WTC11 (cell line): Measurements from ENCODE around the gene CFL1.

Source experiments
- CTCF ChIP-seq: fragments of 200-600 bp; IDR thresholded peaks from 2 replicates; pipeline ENCODE4 v1.8.0; 2022; ENCODE audit warnings: antibody characterized with exemption
- ESRRA ChIP-seq: sonication (generic); formaldehyde crosslinking; IDR thresholded peaks from 2 replicates; pipeline ENCODE4 v1.8.1; 2022; ENCODE audit warnings: mild to moderate bottlenecking, missing genetic modification reagents, borderline replicate concordance
- KAT7 ChIP-seq: sonication (generic); formaldehyde crosslinking; IDR thresholded peaks from 2 replicates; pipeline ENCODE4 v1.8.1; 2023; ENCODE audit warnings: missing genetic modification reagents, mild to moderate bottlenecking, borderline replicate concordance
- MAX ChIP-seq: sonication (generic); formaldehyde crosslinking; IDR thresholded peaks from 2 replicates; pipeline ENCODE4 v1.8.0; 2022; ENCODE audit warnings: mild to moderate bottlenecking, missing genetic modification reagents
- NFYB ChIP-seq: sonication (generic); formaldehyde crosslinking; conservative IDR thresholded peaks from 2 replicates; pipeline ENCODE4 v1.8.0; 2022; ENCODE audit warnings: low read depth, missing genetic modification reagents
- NR3C1 ChIP-seq: sonication (generic); formaldehyde crosslinking; conservative IDR thresholded peaks from 2 replicates; pipeline ENCODE4 v1.8.1; 2023; ENCODE audit warnings: low read depth, mild to moderate bottlenecking, missing genetic modification reagents
- PREB ChIP-seq: sonication (generic); formaldehyde crosslinking; IDR thresholded peaks from 2 replicates; pipeline ENCODE4 v1.8.1; 2022; ENCODE audit warnings: mild to moderate bottlenecking, missing genetic modification reagents, moderate library complexity, borderline replicate concordance
- SOX15 ChIP-seq: fragments of 250-450 bp; sonication (Bioruptor Pico); IDR thresholded peaks from 2 replicates; pipeline ENCODE4 v1.9.0; 2021; ENCODE audit warnings: mild to moderate bottlenecking
- USF1 ChIP-seq: sonication (generic); formaldehyde crosslinking; IDR thresholded peaks from 2 replicates; pipeline ENCODE4 v1.8.0; 2022; ENCODE audit warnings: mild to moderate bottlenecking, missing genetic modification reagents

- TF ChIP-seq SOX15 (CRISPR knock-in tag), result no peak
- TF ChIP-seq NR3C1 (CRISPR knock-in tag), result no peak
- TF ChIP-seq ESRRA (CRISPR knock-in tag), result no peak
- TF ChIP-seq PREB (CRISPR knock-in tag), result no peak
- no peak for TF ChIP-seq CTCF
- no peak for TF ChIP-seq USF1 (CRISPR knock-in tag)
- no peak for TF ChIP-seq KAT7 (CRISPR knock-in tag)
- TF ChIP-seq NFYB (CRISPR knock-in tag), result peak; percentile 42; the same call in 1 of the 2 replicates
- TF ChIP-seq MAX (CRISPR knock-in tag), result no peak
Observed at GRCh38 chr11:65859095-65859811, 1.3 kb upstream of the CFL1 start.
